Transverse colon (tissue), 4 donors: ENCODE results near the gene FAM8A1. TPM values are rescaled to one million over a fixed set of nuclear protein-coding genes. Genes with fewer than 3 reads are reported as not detected.
A peak's percentile ranks its signal among the peaks of the same experiment; 100 is the strongest.

Experiments
- DNase-seq: peaks from one replicate; pipeline ENCODE4 v3.0.0-alpha.2; 2019
- H3K27ac ChIP-seq, 4 donors: fragments of 200-600 bp; sonication (generic); 2 replicates each; pipeline ENCODE4 v1.5.1; 2016 to 2018; ENCODE audit warnings: inconsistent platforms in 4 of 4
- H3K27me3 ChIP-seq: fragments of 200-600 bp; sonication (generic); 2 replicates; pipeline ENCODE4 v1.5.1; 2017; ENCODE audit warnings: inconsistent platforms
- H3K36me3 ChIP-seq, 4 donors: fragments of 200-600 bp; sonication (generic); 2 replicates each; pipeline ENCODE4 v1.5.1; 2017 to 2019; ENCODE audit warnings: inconsistent platforms in 4 of 4
- H3K4me1 ChIP-seq, 4 donors: fragments of 200-600 bp; sonication (generic); 2 replicates each; pipeline ENCODE4 v1.5.1; 2017 to 2020; ENCODE audit warnings: inconsistent platforms in 4 of 4
- H3K4me3 ChIP-seq, 4 donors: fragments of 200-600 bp; sonication (generic); 1 replicate in 1 of 4; 2 replicates in 3 of 4; pipeline versions ENCODE4 v1.5.1 to v1.6.1; 2017 to 2019; ENCODE audit warnings: inconsistent platforms in 4 of 4
- H3K9me3 ChIP-seq, 2 donors: fragments of 200-600 bp; sonication (generic); 2 replicates each; pipeline ENCODE4 v1.5.1; 2017 to 2019; ENCODE audit warnings: inconsistent platforms in 2 of 2
- CTCF ChIP-seq, 5 experiments: fragments of 200-600 bp in 3 of 5; fragments of 450-650 bp in 2 of 5; sonication (generic) in 3 of 5; IDR thresholded peaks; 1 replicate in 2 of 5; 2 replicates in 3 of 5; pipeline ENCODE4 v1.5.1; 2016 to 2017; ENCODE audit warnings: antibody characterized with exemption in 5 of 5, inconsistent platforms in 3 of 5, mild to moderate bottlenecking in 2 of 5, moderate library complexity in 1 of 5
- EP300 ChIP-seq: sonication (generic); formaldehyde crosslinking; IDR thresholded peaks from one replicate; pipeline ENCODE4 v1.6.1; 2017; ENCODE audit warnings: antibody characterized with exemption, low read depth
- POLR2A ChIP-seq: fragments of 450-650 bp; IDR thresholded peaks from one replicate; pipeline ENCODE4 v1.6.1; 2016; ENCODE audit warnings: antibody characterized with exemption, mild to moderate bottlenecking, moderate library complexity
- POLR2AphosphoS5 ChIP-seq, 3 donors: sonication (generic); formaldehyde crosslinking; IDR thresholded peaks; one replicate each; pipeline ENCODE4 v1.6.1; 2016; ENCODE audit warnings: antibody characterized with exemption in 3 of 3
- WGBS, 2 donors: methylation state at CpG; one replicate each; pipeline ENCODE4 v1.1.5; 2018; ENCODE audit warnings: low coverage in 1 of 2; 5-methylcytosine and 5-hydroxymethylcytosine counted together
- in situ Hi-C, 4 donors: fragments of 200-750 bp; cut with MboI; loops; one replicate each; pipeline versions ENCODE4 v1.15.0 to v1.15.1; 2017; ENCODE audit warnings: low sequenced_read_pairs in 3 of 4, low pct_ligation_motif_present in 1 of 4, low pct_unique_long_range_greater_than_20kb in 1 of 4
- intact Hi-C: fragments of 100-400 bp; cut with DNase I; formaldehyde crosslinking; loops from one replicate; pipeline ENCODE4 v1.15.1; 2023; ENCODE audit warnings: low total_unique reads
- total RNA-seq, 4 donors: library from RNA; depleted of rRNA; stranded (reverse); fragments of >200 nt; gene quantifications; one replicate each; pipeline ENCODE4 v1.1.0, GENCODE V29; 2016

FAM8A1 gene
- total RNA-seq, 4 donors from 2014 or later, result 8.8 to 60.8 (median 49.9) TPM

- Histone ChIP-seq H3K4me3 (peak overlapping the region; percentile 84 to 96 (median 92)), H3K9me3 (no peaks in the 10 kb centered on the region), H3K36me3 (peaks cover 0 to 14% (median 5%) of the 10 kb centered on the region in 4 donors), H3K4me1 (peaks cover 4 to 47% (median 15%) of the 10 kb centered on the region in 4 donors), H3K27me3 (no peaks in the 10 kb centered on the region), H3K27ac (peak overlapping the region; percentile 98 to 99 (median 98))
- in situ Hi-C loops (no loop called here), intact Hi-C loops (no loop called here)
- WGBS, 2 donors, result 9 to 13% methylated on average over 4 to 5 of the region's 5 CpGs
- DNase-seq, result no peak
- TF ChIP-seq POLR2AphosphoS5 (IDR thresholded peaks at IDR 0.05) (no peak), EP300 (no peak), POLR2A (no peak), CTCF (IDR thresholded peaks at IDR 0.05) (no peak)
These were observed 1.2 kb downstream of the FAM8A1 start for GRCh38 chr6:17601386-17601703.

- peak overlapping the region in 1 of 4 donors; percentile 5 for H3K27ac ChIP-seq
- H3K9me3 ChIP-seq, result no peaks in the 10 kb centered on the region
- intact Hi-C loops (no loop called here), in situ Hi-C loops (no loop called here)
- peaks cover 4 to 42% (median 15%) of the 10 kb centered on the region in 4 donors for H3K4me1 ChIP-seq
- peaks cover 0 to 20% (median 7%) of the 10 kb centered on the region in 4 donors for H3K36me3 ChIP-seq
- H3K4me3 ChIP-seq, result no peak overlapping the region
- TF ChIP-seq EP300, result no peak
- no peak for TF ChIP-seq POLR2A
- TF ChIP-seq CTCF (IDR thresholded peaks at IDR 0.05), result no peak
- TF ChIP-seq POLR2AphosphoS5 (IDR thresholded peaks at IDR 0.05), result no peak
- H3K27me3 ChIP-seq, result no peaks in the 10 kb centered on the region
- WGBS, 2 donors, result 5 to 8% methylated on average over 1 of the region's 1 CpG
- DNase-seq, result no peak
These were observed 2.8 kb downstream of the FAM8A1 start for GRCh38 chr6:17602888-17603287.

DNA sequence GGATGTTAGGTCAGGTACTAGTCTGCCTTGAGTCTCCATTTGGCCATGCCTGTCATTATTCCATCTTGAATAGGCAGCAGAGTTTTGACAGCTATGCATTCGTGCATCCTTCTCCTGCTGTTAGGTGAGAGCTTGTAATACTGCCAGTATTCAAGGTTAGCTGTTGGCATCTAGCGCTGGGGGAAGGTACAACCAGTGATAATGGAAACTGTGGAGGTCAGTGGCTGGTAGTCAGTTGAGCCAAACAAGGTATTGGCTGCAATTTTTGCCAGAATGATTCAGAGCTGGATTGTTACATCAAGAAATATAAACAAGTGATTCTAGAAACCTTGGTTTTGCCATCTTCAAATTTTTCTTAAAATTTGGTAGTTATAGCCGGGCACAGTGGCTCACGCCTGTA, 6.5 kb downstream of the FAM8A1 start:
- intact Hi-C loops (no loop called here), in situ Hi-C loops (no loop called here)
- DNase-seq, result no peak
- H3K4me3 ChIP-seq, result no peak overlapping the region
- H3K4me1 ChIP-seq, result peaks cover 4 to 47% (median 21%) of the 10 kb centered on the region in 4 donors
- H3K27ac ChIP-seq, result no peak overlapping the region
- no peak for TF ChIP-seq POLR2AphosphoS5 (IDR thresholded peaks at IDR 0.05)
- TF ChIP-seq POLR2A, result no peak
- TF ChIP-seq EP300, result no peak
- TF ChIP-seq CTCF (IDR thresholded peaks at IDR 0.05), result no peak
- no peaks in the 10 kb centered on the region for H3K9me3 ChIP-seq
- no peaks in the 10 kb centered on the region for H3K27me3 ChIP-seq
- H3K36me3 ChIP-seq, result peaks cover 0 to 24% (median 10%) of the 10 kb centered on the region in 4 donors
- WGBS, 2 donors, result 86 to 94% methylated on average over 2 to 4 of the region's 4 CpGs

- Histone ChIP-seq H3K4me1 (peaks cover 0 to 30% (median 9%) of the 10 kb centered on the region in 4 donors), H3K9me3 (no peaks in the 10 kb centered on the region), H3K4me3 (no peak overlapping the region), H3K27ac (peak overlapping the region; percentile 10 to 62 (median 45)), H3K36me3 (peaks cover 0 to 13% (median 5%) of the 10 kb centered on the region in 4 donors), H3K27me3 (no peaks in the 10 kb centered on the region)
- in situ Hi-C loops (no loop called here), intact Hi-C loops (no loop called here)
- DNase-seq, result no peak
- WGBS, 2 donors, result 57 to 63% methylated on average over 3 of the region's 3 CpGs
- TF ChIP-seq POLR2AphosphoS5 (IDR thresholded peaks at IDR 0.05) (peak in 1 of 3 donors; percentile 34), CTCF (IDR thresholded peaks at IDR 0.05) (no peak)
These were observed 10.7 kb downstream of the FAM8A1 start for GRCh38 chr6:17610835-17611234.
